Immature natural killer cell (primary cell): ENCODE measurements around the gene MPPE1. TPM values are rescaled to one million over a fixed set of nuclear protein-coding genes. Genes with fewer than 3 reads are reported as not detected.

Source experiments
- DNase-seq, 3 donors: peaks; one replicate each; pipeline ENCODE4 v3.0.0; 2022; ENCODE audit warnings: mixed read lengths in 1 of 3
- H3K27ac Mint-ChIP-seq, 6 donors: one replicate each; pipeline ENCODE4 v1.8.0; 2020; ENCODE audit warnings: mixed read lengths in 6 of 6, mild to moderate bottlenecking in 5 of 6, inconsistent platforms in 4 of 6, moderate library complexity in 3 of 6
- H3K27me3 Mint-ChIP-seq, 3 donors: one replicate each; pipeline ENCODE4 v1.8.0; 2020 to 2021; ENCODE audit warnings: low read depth in 3 of 3, mild to moderate bottlenecking in 3 of 3, mixed read lengths in 3 of 3, moderate library complexity in 3 of 3, inconsistent platforms in 1 of 3
- H3K36me3 Mint-ChIP-seq, 3 donors: one replicate each; pipeline ENCODE4 v1.8.0; 2020; ENCODE audit warnings: mixed read lengths in 3 of 3, inconsistent platforms in 2 of 3, mild to moderate bottlenecking in 2 of 3
- H3K4me1 Mint-ChIP-seq, 2 donors: one replicate each; pipeline ENCODE4 v1.8.0; 2020; ENCODE audit warnings: inconsistent platforms in 2 of 2, mild to moderate bottlenecking in 2 of 2, mixed read lengths in 2 of 2, moderate library complexity in 1 of 2
- H3K4me3 Mint-ChIP-seq, 5 donors: one replicate each; pipeline ENCODE4 v1.8.0; 2020; ENCODE audit warnings: mild to moderate bottlenecking in 5 of 5, mixed read lengths in 5 of 5, inconsistent platforms in 3 of 5, moderate library complexity in 3 of 5
- H3K9me3 Mint-ChIP-seq, 6 donors: one replicate each; pipeline ENCODE4 v1.8.0; 2020; ENCODE audit warnings: mild to moderate bottlenecking in 6 of 6, mixed read lengths in 6 of 6, inconsistent platforms in 4 of 6, moderate library complexity in 3 of 6
- polyA plus RNA-seq, 3 donors: library from polyadenylated mRNA; unstranded; fragments of 300-500 nt; fragmentation: Illumina TruSeq; gene quantifications; one replicate each; pipeline ENCODE4 v1.2.3, GENCODE V29; 2021

MPPE1 gene
- polyA plus RNA-seq, 3 donors from 2014 or later, result 65.0 to 81.0 (median 67.8) TPM

DNA sequence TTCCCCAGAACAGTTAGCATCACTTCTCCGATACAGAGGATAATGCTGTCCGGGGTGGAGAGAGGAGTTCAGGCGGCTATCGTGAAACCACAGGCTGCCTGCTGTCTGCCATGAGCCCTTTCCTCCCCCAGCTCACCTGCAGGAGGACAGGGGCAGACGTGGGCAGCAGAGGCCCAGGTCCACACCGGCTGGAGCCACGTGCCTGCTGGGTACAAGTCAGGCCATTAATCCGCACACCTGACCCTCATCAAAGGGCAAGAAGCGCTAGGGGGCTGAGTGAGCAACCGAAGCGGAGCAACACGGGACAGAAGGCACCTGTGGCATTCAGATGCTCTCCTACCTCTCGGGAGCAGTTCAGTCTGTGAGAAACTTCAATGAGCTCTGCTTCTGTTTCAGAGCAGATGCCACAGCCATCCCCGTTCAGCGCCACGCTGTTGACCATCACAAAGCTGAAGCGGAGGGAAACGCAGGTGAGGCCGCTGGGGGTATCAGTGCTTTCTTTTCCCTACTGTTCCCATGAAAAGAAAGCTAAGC lies 21.5 kb downstream of the MPPE1 start:
- no peak overlapping the region for H3K27ac Mint-ChIP-seq
- peaks cover 18 to 42% (median 18%) of the 10 kb centered on the region in 3 donors for H3K36me3 Mint-ChIP-seq
- no peak overlapping the region for H3K4me3 Mint-ChIP-seq

DNA sequence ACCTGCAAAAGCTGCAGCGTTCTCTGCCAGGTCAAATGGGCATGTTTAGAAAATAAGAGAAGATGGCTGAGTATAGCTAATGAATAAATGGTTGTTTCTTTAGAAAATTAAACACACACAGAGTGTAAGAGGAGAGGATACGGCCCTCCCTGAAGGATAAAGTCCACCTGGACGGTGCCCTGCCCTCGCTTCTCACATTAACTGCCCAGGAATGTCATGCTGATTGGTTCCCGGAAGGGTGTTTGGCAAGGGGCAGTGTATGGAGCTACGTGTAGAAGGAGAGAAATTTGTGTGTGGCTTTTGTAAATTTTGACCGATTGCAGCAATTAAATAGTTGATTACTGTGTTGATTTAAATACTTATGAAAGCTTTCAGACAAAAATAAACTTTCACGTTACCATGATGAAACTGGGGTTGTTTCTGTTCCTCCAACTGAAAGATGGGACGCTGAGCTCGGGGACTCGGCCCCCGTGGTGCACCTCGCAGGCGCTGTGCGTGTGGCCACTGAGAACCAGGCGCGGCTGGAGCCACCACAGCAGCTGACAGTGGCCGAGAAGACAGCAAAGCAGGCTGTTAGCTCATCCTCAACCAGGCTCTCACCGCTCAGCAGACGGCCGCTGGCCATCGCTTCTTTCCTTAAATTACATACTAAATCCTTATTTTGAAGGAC lies 22.7 kb downstream of the MPPE1 start:
- Mint-ChIP-seq H3K27me3 (peaks cover 0 to 5% (median 0%) of the 10 kb centered on the region in 3 donors), H3K4me1 (peaks cover 0 to 2% of the 10 kb centered on the region in 2 donors), H3K9me3 (no peaks in the 10 kb centered on the region), H3K4me3 (no peak overlapping the region), H3K27ac (no peak overlapping the region), H3K36me3 (peaks cover 15 to 46% (median 21%) of the 10 kb centered on the region in 3 donors)
- DNase-seq, result no peak

More for the DNA sequence above, 21.5 kb downstream of the MPPE1 start:
- no peaks in the 10 kb centered on the region for H3K9me3 Mint-ChIP-seq
- peaks cover 0 to 2% of the 10 kb centered on the region in 2 donors for H3K4me1 Mint-ChIP-seq
- peaks cover 0 to 5% (median 0%) of the 10 kb centered on the region in 3 donors for H3K27me3 Mint-ChIP-seq
- DNase-seq, result no peak

DNA sequence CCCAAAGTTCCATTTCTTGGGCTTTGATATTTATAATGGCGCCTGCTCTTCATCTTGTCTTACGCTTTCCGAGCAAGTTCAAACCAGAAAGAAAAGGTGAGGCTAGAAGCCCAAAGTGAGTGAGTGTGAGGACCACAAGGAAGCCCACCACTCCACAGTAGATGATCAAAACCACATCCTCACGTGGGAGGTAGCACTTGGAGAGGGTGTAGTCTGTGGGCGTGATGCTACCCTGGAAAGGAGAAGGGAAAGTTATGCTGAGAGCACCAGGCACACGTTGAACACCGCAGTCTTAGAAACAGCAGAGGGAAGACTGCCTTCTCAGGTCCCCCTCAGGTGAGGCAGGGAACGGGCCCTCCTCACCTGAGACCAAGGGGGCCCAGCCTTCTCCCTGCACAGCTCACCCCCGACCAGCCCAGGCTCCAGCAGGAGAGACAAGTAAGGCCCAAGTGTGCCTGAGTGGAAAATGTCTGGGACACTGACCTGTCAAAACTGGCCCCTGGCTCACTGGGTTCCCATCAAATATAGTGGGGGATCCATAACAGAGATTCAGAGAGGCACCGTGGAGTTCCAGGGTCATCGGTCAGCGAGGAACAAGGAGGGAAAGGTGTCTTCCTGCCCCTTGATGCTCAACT lies 23.6 kb downstream of the MPPE1 start:
- peaks cover 15 to 45% (median 21%) of the 10 kb centered on the region in 3 donors for H3K36me3 Mint-ChIP-seq
- no peaks in the 10 kb centered on the region for H3K9me3 Mint-ChIP-seq
- no peak overlapping the region for H3K27ac Mint-ChIP-seq
- peaks cover 0 to 4% (median 0%) of the 10 kb centered on the region in 3 donors for H3K27me3 Mint-ChIP-seq
- no peak overlapping the region for H3K4me3 Mint-ChIP-seq
- peaks cover 0 to 2% of the 10 kb centered on the region in 2 donors for H3K4me1 Mint-ChIP-seq
- no peak for DNase-seq

DNA sequence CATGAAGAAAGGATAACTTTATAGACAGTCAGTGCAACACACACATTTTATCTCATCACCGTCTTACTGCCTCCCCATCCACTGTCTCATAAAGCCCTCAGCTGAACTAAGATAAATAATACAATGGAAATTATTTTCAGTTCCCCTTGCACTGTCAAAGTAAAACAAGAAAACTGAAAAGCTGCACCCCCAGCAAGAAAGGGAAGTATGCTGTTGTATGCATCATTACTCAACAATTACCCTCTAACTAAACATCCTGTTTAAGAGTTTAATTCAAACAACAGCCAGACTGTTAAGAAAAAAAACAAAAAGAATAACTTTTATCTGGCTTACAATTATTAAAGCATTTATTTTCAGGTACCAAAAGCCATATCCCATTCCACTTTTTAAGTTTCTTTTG lies 25.0 kb downstream of the MPPE1 start:
- peaks cover 15 to 39% (median 21%) of the 10 kb centered on the region in 3 donors for H3K36me3 Mint-ChIP-seq
- no peak for DNase-seq

DNA sequence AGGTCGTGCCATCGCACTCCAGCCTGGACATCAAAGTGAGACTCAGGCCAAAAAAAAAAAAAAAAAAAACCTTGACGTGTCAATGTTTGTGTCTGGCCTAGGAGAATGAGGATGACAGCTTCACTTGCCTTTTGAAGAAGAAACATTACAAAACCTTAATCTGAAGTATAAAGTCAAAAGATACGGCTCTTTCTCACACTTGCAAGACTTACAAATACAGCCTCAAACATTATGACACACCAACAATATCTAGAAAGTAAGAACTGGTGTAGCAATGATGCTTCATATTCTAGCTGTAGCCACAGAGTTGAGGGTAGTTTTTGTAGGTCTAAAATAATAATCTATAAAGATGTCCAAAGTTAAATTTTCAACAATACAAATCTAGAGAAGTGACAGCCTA lies 25.5 kb downstream of the MPPE1 start:
- no peak for DNase-seq
- Mint-ChIP-seq H3K36me3 (peaks cover 15 to 34% (median 20%) of the 10 kb centered on the region in 3 donors), H3K4me1 (peaks cover 0 to 2% of the 10 kb centered on the region in 2 donors), H3K27ac (peak overlapping the region in 2 of 6 donors; percentile 10 to 59), H3K4me3 (no peak overlapping the region), H3K27me3 (peaks cover 0 to 4% (median 0%) of the 10 kb centered on the region in 3 donors), H3K9me3 (no peaks in the 10 kb centered on the region)

More for the DNA sequence above, 25.0 kb downstream of the MPPE1 start:
- H3K27me3 Mint-ChIP-seq, result peaks cover 0 to 4% (median 0%) of the 10 kb centered on the region in 3 donors
- H3K4me3 Mint-ChIP-seq, result no peak overlapping the region
- no peaks in the 10 kb centered on the region for H3K9me3 Mint-ChIP-seq
- H3K27ac Mint-ChIP-seq, result peak overlapping the region in 2 of 6 donors; percentile 52 to 53
- peaks cover 0 to 2% of the 10 kb centered on the region in 2 donors for H3K4me1 Mint-ChIP-seq

DNA sequence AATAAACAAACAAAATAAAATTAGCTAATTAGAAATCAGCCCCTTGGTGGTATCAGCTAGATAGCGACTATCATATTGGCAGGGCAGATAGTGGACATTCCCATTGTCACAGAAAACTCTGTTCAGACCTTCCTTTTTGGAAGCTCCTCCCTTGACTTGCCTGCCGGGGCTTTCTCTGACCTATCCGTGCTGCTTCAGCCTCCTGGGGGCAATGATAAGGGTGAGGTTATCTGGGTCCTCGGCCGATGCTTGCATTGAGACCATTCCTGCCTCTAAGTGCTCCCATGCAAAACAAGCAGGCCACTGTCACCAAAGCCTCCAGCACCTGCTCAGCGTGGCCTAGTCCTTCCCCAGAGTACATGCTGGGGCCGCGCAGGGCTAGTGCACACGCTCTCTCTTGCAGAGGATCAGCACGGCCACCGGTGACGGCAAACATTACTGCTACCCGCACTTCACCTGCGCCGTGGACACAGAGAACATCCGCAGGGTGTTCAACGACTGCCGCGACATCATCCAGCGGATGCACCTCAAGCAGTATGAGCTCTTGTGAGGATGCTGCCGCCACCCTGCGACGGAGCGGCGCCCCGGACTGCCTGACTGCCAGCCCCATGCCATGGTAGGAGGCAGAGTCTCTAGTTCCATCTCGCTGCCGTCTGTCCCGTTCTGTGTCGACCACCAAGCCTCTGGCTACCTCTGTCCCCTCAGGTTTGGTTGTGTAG lies 27.4 kb downstream of the MPPE1 start:
- Mint-ChIP-seq H3K27ac (peak overlapping the region in 1 of 6 donors; percentile 66), H3K4me3 (no peak overlapping the region), H3K9me3 (peaks cover 0 to 2% (median 0%) of the 10 kb centered on the region in 6 donors), H3K4me1 (peaks cover 0 to 2% of the 10 kb centered on the region in 2 donors), H3K36me3 (peaks cover 12 to 35% (median 17%) of the 10 kb centered on the region in 3 donors), H3K27me3 (peaks cover 0 to 2% (median 0%) of the 10 kb centered on the region in 3 donors)
- no peak for DNase-seq

DNA sequence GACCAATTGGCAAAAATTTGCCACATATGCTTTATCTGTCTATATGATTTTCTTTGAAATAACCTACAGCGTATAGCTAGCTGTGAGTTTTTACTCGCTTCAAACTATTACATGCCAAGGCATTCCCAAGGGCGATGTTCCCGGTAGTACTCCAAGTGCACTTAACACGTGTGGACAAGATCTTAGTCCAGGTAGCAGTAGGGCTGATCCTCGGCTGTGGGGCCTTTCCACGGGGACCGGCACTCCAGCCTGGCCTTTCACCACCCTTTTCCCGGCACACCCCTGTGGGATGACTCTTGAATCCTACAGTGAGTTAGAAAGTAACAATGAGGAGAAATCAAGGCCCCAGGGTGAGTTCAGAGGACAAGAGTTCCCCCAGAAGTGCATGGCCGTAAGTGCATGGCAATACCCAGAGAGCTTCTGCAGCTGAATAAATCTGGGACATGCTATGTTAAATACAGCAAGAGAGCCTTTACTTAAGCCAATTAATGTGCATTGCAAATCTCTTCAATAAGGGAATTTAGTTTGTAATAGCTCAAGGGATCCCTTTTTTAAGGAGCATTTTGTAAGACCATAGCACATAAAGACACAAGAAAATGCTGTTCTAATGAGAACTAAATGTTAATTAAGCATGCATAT lies 30.5 kb downstream of the MPPE1 start:
- peaks cover 0 to 2% (median 0%) of the 10 kb centered on the region in 3 donors for H3K27me3 Mint-ChIP-seq
- no peaks in the 10 kb centered on the region for H3K4me1 Mint-ChIP-seq
- DNase-seq, result no peak
- no peak overlapping the region for H3K27ac Mint-ChIP-seq
- H3K36me3 Mint-ChIP-seq, result peaks cover 13 to 23% (median 15%) of the 10 kb centered on the region in 3 donors
- no peak overlapping the region for H3K4me3 Mint-ChIP-seq
- peaks cover 0 to 5% (median 0%) of the 10 kb centered on the region in 6 donors for H3K9me3 Mint-ChIP-seq

DNA sequence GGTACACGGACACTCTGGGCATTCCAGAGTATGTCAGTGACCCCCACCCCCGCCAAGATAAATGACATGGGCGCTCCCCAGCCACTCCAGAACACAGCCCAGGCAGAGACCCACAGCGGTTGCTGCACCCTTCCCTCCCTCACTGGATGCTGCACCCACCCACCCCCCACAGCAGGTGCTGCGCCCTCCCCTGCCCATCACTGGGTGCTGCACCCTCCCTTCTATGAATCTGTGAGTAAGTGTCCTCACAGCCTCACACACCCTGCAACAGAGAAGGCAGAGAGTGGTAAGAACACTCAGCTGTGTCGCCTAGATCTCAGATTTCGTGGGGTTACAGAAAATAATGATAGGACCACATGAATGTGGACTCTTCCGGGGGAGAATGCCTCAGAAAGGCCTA lies 33.4 kb downstream of the MPPE1 start:
- Mint-ChIP-seq H3K4me1 (no peaks in the 10 kb centered on the region), H3K27me3 (no peaks in the 10 kb centered on the region), H3K27ac (no peak overlapping the region), H3K9me3 (peaks cover 0 to 5% (median 0%) of the 10 kb centered on the region in 6 donors), H3K4me3 (no peak overlapping the region), H3K36me3 (peaks cover 5 to 11% (median 8%) of the 10 kb centered on the region in 3 donors)
- no peak for DNase-seq

DNA sequence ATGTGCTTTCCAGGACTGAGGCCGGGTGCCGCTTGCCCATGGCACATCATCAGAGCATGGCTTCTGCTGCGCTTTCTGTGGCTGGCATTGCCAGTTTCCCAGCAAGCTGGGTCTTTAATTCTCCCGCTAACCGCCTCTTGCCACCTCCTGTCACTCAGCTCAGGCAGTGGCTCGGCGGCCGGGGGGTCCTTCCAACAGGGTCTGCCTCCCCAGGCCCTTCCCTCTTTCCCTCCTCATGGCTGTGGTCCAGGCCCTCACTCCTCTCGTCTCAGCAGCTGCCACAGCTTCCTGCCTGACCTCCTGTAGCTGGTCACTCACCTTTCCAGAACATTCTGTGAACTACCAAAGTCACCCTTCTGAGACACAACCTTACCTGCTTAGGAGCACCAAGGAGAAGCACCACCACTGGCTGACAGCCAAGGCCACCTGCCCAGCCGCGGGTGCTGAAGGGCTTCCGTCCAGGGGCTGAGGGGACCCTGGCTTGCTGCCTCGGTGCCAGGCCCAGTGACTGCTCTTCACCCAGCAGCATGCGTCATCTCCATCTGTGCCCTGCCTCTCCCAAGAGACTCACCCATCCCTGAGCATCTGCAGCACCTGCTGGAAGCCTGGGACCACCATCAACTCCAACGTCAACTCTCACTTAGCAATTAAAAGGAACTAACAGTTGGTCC lies 34.3 kb downstream of the MPPE1 start:
- Mint-ChIP-seq H3K9me3 (peaks cover 0 to 5% (median 0%) of the 10 kb centered on the region in 6 donors), H3K27me3 (no peaks in the 10 kb centered on the region), H3K4me3 (no peak overlapping the region), H3K36me3 (peaks cover 5 to 11% (median 8%) of the 10 kb centered on the region in 3 donors), H3K4me1 (no peaks in the 10 kb centered on the region), H3K27ac (no peak overlapping the region)
- no peak for DNase-seq

DNA sequence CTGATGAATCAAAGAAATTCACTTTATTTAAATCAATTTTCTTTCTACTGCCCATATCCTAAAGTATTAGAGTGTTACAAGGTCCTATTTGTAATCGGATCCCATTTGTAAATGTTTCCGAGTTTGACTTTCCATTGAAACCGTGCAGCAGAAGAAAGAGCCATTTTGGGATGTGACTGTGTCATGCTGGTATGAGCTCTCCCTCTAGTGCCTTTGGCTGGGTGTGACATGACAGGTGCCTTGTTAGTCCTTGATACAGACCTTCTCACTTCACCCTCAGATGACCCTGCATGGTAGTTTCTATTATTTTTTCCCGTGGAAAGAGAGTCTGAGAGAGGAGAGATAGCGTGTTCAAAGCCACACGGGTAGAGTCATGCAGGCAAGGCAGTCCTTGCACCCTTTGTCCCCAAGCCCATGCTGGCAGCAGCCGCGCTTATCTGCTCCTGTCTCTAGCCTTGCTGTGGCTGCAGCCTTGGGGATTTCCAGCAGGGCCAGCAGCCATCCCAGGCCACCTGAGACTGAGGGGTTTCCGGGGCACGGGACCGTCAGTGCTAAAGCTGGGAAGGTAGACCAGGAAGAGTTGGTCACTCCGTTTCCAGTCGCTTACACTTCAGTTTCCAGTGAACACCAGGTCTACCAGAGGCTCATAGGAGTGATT lies 35.5 kb downstream of the MPPE1 start:
- H3K36me3 Mint-ChIP-seq, result peaks cover 5 to 11% (median 8%) of the 10 kb centered on the region in 3 donors
- H3K4me3 Mint-ChIP-seq, result no peak overlapping the region
- no peaks in the 10 kb centered on the region for H3K27me3 Mint-ChIP-seq
- DNase-seq, result peak in 1 of 3 donors; percentile 14
- H3K9me3 Mint-ChIP-seq, result peaks cover 0 to 5% (median 0%) of the 10 kb centered on the region in 6 donors
- H3K27ac Mint-ChIP-seq, result no peak overlapping the region
- no peaks in the 10 kb centered on the region for H3K4me1 Mint-ChIP-seq

DNA sequence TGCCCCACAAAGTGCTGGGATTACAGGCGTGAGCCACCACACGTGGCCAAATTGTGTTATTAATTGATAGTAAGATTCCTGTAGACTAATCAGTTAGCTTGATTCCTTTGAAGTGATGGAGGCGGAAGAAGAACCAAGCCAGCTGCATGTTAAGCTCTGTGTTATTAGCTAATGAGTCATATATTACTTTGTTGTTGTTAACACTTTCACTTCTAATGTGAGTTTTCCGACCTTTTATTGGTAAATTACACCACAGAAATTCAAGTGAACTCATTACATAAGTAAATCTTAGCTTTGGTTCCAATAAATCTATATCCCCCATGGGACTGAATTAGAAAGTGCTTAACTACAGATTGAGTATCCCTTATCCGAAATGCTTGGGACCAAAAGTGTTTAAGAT lies 36.6 kb downstream of the MPPE1 start:
- Mint-ChIP-seq H3K9me3 (peaks cover 0 to 5% (median 0%) of the 10 kb centered on the region in 6 donors), H3K4me3 (no peak overlapping the region), H3K4me1 (no peaks in the 10 kb centered on the region), H3K27me3 (no peaks in the 10 kb centered on the region), H3K27ac (no peak overlapping the region), H3K36me3 (peaks cover 5 to 8% (median 7%) of the 10 kb centered on the region in 3 donors)
- no peak for DNase-seq

DNA sequence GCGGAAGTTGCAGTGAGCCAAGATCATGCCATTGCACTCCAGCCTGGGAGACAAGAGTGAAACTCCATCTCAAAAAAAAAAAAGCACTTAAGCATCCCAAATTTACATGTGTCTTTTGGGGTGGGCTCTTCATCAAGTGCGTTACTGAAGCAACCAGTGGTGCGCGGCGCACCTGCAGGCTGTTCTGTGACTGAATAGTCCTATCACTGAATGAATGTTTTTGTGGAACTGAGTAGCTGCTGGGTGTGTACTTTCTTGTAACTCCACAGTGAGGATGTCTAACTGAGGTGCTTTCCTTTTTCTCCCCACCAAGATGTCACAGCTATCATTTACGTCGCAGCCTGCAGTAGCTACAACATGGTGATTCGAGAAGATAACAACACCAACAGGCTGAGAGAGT lies 39.9 kb downstream of the MPPE1 start:
- no peak for DNase-seq
- Mint-ChIP-seq H3K27ac (no peak overlapping the region), H3K4me3 (no peak overlapping the region), H3K4me1 (no peaks in the 10 kb centered on the region), H3K36me3 (peaks cover 0 to 4% (median 0%) of the 10 kb centered on the region in 3 donors), H3K9me3 (no peaks in the 10 kb centered on the region), H3K27me3 (peaks cover 0 to 3% (median 0%) of the 10 kb centered on the region in 3 donors)
